Pancreas (tissue), 10 donors: ENCODE results near the gene ZEB1. TPM values are rescaled to one million over a fixed set of nuclear protein-coding genes. Genes with fewer than 3 reads are reported as not detected.

Source experiments
- ATAC-seq, 4 donors: fragments of 200-7000 bp; cut with Tn5 transposase; one replicate each; pipeline versions ENCODE4 v1.8.0 to v1.9.1; 2020; ENCODE audit warnings: mild to moderate bottlenecking in 4 of 4, moderate library complexity in 4 of 4
- DNase-seq, 6 donors: peaks; one replicate each; pipeline ENCODE4 v3.0.0-alpha.2; 2020
- FAIRE-seq: peaks from 2 replicates; lab custom pipeline; 2012; peaks lifted over from hg19 to GRCh38; lab: Jason Lieb, UNC
- H3K27ac ChIP-seq, 4 donors: fragments of 200-600 bp; sonication (generic); 1 replicate in 3 of 4; 2 replicates in 1 of 4; pipeline versions ENCODE4 v1.5.0 to v1.8.0; 2020
- H3K27me3 ChIP-seq, 4 donors: fragments of 200-600 bp; one replicate each; pipeline ENCODE4 v1.8.0; 2021
- H3K36me3 ChIP-seq, 3 donors: fragments of 200-600 bp; sonication (generic) in 1 of 3; one replicate each; pipeline versions ENCODE4 v1.5.0 to v1.8.0; 2020 to 2021
- H3K4me1 ChIP-seq, 3 donors: fragments of 200-600 bp; one replicate each; pipeline ENCODE4 v1.8.0; 2021
- H3K4me3 ChIP-seq, 4 donors: fragments of 200-600 bp; sonication (generic) in 2 of 4; one replicate each; pipeline versions ENCODE4 v1.5.0 to v1.8.0; 2020 to 2021
- H3K9me3 ChIP-seq, 4 donors: fragments of 200-600 bp; one replicate each; pipeline ENCODE4 v1.8.0; 2021
- WGBS, 2 donors: extraction: QIAGEN DNeasy Blood & Tissue Kit; methylation state at CpG; one replicate each; pipeline ENCODE4 v1.1.7; 2013; 5-methylcytosine and 5-hydroxymethylcytosine counted together
- intact Hi-C, 3 donors: fragments of 100-400 bp; cut with DNase I; formaldehyde crosslinking; loops; one replicate each; pipeline versions ENCODE4 v1.11.1 to v1.14.2; 2022
- polyA plus RNA-seq, 2 donors: library from polyadenylated mRNA; stranded (reverse); fragments of 200-250 nt; gene quantifications; one replicate each; pipeline ENCODE4 v1.2.3, GENCODE V29; 2013
- total RNA-seq, 6 donors: library from RNA; stranded (reverse); fragmentation: NEBNext Ultra II Directional in 4 of 6; extraction: Animal tissue kit (Norgen Biotek cat#: 25700) in 4 of 6; gene quantifications; one replicate each; pipeline versions ENCODE4 v1.2.1 to v1.2.4, GENCODE V29; 2021 to 2023
- TF ChIP-seq, protein P1 (sequence below), 4 donors: fragments of 200-600 bp; sonication (generic) in 3 of 4; IDR thresholded peaks; one replicate each; pipeline versions ENCODE4 v1.5.0 to v1.8.0; 2021; ENCODE audit warnings: antibody characterized with exemption in 4 of 4
- donor health status: healthy with polysubstance abuse.
- donor health status: DM: no; HTN: no; CAD: no; lungs with moderate emphysema.
- donor health status: DM: no; HTN: no; CAD: no.
- donor health status: control.
- donor health status: control.
- donor health status: Bipolar disorder and iron deficiency.
- donor health status: DM: yes; HTN: yes; CAD: no.
- donor health status: DM: no; HTN: no; CAD: no.
- donor health status: DM: no; HTN: no; CAD: no.
- donor health status: DM: yes; HTN: yes; CAD: no.

ZEB1 gene
- total and polyA plus RNA-seq, 8 donors: 3.2 to 21.6 (median 5.0) TPM

DNA sequence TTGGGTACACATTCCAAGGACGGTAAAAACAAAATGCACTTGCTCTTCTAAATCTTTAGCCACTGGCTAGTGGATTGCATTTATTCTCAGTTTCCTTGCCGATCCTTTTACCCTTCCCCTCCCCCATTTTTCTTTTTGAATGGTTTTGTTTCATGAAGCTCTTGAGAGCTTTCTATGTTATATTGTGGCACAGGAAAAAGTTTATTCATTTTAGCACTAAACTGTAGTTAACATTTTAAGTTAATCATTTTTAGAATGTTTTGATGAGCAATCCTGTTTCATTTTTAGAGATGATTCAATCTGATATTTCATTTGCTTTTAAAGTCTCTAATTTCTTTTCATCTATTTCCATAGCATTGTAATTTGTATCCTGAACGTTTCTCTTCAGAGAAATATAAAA is 24.0 kb downstream of the ZEB1 start:
- H3K36me3 ChIP-seq: no peaks in the 10 kb centered on the region
- no peak for ATAC-seq
- H3K9me3 ChIP-seq: no peaks in the 10 kb centered on the region
- intact Hi-C loops: no loop called here
- 50 to 57% methylated on average over 3 of the region's 3 CpGs for WGBS, 2 donors
- no peak overlapping the region for H3K4me3 ChIP-seq
- no peak overlapping the region for H3K27ac ChIP-seq
- H3K27me3 ChIP-seq: no peaks in the 10 kb centered on the region
- no peak for FAIRE-seq
- TF ChIP-seq, protein P1, sequence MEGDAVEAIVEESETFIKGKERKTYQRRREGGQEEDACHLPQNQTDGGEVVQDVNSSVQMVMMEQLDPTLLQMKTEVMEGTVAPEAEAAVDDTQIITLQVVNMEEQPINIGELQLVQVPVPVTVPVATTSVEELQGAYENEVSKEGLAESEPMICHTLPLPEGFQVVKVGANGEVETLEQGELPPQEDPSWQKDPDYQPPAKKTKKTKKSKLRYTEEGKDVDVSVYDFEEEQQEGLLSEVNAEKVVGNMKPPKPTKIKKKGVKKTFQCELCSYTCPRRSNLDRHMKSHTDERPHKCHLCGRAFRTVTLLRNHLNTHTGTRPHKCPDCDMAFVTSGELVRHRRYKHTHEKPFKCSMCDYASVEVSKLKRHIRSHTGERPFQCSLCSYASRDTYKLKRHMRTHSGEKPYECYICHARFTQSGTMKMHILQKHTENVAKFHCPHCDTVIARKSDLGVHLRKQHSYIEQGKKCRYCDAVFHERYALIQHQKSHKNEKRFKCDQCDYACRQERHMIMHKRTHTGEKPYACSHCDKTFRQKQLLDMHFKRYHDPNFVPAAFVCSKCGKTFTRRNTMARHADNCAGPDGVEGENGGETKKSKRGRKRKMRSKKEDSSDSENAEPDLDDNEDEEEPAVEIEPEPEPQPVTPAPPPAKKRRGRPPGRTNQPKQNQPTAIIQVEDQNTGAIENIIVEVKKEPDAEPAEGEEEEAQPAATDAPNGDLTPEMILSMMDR (IDR thresholded peaks at IDR 0.05): no peak
- no peak for DNase-seq
- peaks cover 0 to 2% (median 0%) of the 10 kb centered on the region in 3 donors for H3K4me1 ChIP-seq

DNA sequence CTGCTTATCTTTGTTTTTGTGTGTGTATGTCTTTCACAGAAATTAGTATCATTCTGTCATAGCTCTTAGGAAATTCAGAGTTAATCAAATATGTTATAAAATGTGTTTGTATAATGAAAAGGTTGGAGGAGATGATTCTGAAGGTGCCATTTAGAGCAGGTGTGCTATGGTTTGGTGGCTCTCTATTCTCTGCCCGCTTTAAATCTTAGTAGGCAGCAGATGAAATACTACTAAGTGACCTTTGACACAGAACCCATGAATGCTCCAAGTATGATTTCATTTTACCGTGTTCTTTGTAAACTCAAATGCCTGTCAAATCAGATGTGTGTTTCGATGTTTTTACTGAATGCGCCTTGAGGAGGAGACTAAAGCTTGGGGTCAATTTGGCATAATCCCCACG is 24.5 kb downstream of the ZEB1 start:
- FAIRE-seq: no peak
- no peak overlapping the region for H3K4me3 ChIP-seq
- no peaks in the 10 kb centered on the region for H3K27me3 ChIP-seq
- H3K36me3 ChIP-seq: no peaks in the 10 kb centered on the region
- WGBS, 2 donors: 72 to 76% methylated on average over 5 of the region's 5 CpGs
- TF ChIP-seq, protein P1 (IDR thresholded peaks at IDR 0.05): no peak
- intact Hi-C loops: no loop called here
- no peak overlapping the region for H3K27ac ChIP-seq
- H3K9me3 ChIP-seq: no peaks in the 10 kb centered on the region
- no peak for ATAC-seq
- DNase-seq: no peak
- H3K4me1 ChIP-seq: peaks cover 0 to 2% (median 0%) of the 10 kb centered on the region in 3 donors

DNA sequence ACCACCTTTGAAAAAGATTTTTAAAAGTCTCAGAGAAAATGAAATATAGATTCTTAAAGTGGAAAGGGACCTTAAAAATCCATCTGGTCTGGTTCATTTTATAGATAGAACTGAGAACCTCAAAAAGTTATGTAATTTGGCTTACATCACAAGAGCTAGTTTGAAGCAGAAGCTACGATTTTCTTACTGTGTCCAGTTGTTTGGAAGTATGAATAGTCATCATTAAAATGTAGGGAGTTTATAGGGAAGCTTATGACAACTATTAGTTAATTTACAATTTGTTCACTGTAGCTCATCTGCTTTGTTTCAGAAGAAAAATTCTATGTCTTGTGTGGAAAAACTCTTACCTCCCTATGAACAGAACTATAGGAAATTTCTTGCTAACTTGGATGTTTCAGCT is 26.9 kb downstream of the ZEB1 start:
- no peak for ATAC-seq
- no peaks in the 10 kb centered on the region for H3K9me3 ChIP-seq
- TF ChIP-seq, protein P1 (IDR thresholded peaks at IDR 0.05): no peak
- no peak overlapping the region for H3K4me3 ChIP-seq
- WGBS, 2 donors: 60 to 61% methylated on average over 1 of the region's 1 CpG
- H3K27ac ChIP-seq: no peak overlapping the region
- no peaks in the 10 kb centered on the region for H3K36me3 ChIP-seq
- no peaks in the 10 kb centered on the region for H3K27me3 ChIP-seq
- H3K4me1 ChIP-seq: no peaks in the 10 kb centered on the region
- no peak for FAIRE-seq
- intact Hi-C loops: no loop called here
- no peak for DNase-seq

DNA sequence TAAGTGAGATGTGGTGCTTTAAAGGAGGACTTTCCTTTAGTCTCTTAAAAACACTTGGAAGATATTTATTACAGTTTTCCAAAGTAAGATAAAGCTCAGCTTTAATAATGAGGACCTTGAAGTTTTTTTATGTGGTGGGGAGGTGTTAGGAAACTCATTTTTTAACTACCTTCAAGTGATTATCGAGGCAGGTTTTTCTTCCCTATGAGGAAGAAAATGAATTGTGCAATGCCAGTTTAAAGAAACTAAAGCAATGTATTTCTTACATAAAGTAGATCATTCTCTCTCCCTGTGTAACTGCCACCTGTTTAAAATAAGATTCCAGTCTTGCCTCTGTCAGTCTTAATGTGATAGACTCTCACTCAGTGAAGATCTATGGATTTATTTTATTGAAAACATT is 27.9 kb downstream of the ZEB1 start:
- no peak for DNase-seq
- TF ChIP-seq, protein P1 (IDR thresholded peaks at IDR 0.05): no peak
- intact Hi-C loops: no loop called here
- FAIRE-seq: no peak
- no peaks in the 10 kb centered on the region for H3K27me3 ChIP-seq
- no peak for ATAC-seq
- no peaks in the 10 kb centered on the region for H3K9me3 ChIP-seq
- no peak overlapping the region for H3K27ac ChIP-seq
- no peak overlapping the region for H3K4me3 ChIP-seq
- 78 to 88% methylated on average over 1 of the region's 1 CpG for WGBS, 2 donors
- no peaks in the 10 kb centered on the region for H3K4me1 ChIP-seq
- no peaks in the 10 kb centered on the region for H3K36me3 ChIP-seq

DNA sequence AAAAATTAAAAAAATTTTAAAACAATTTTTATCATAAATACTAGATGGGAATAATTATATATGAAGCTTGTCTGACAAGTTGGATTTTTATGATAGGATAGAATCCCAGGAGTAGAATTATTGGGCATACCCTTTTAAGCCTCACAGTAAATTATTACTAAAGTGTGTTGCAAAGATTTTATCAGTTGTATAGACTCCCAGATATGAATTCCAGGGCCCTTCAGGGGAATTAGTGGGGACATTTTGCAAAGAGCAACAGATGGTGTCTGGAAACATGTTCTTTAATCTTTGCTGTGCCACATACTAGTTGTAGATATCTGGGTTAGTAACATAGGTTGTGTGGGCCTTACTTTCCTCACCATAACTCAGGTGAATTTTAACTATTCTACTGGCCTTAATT is 28.7 kb downstream of the ZEB1 start:
- TF ChIP-seq, protein P1 (IDR thresholded peaks at IDR 0.05): no peak
- H3K9me3 ChIP-seq: no peaks in the 10 kb centered on the region
- no peaks in the 10 kb centered on the region for H3K4me1 ChIP-seq
- no peak overlapping the region for H3K4me3 ChIP-seq
- H3K27me3 ChIP-seq: no peaks in the 10 kb centered on the region
- no peaks in the 10 kb centered on the region for H3K36me3 ChIP-seq
- intact Hi-C loops: no loop called here
- DNase-seq (no peak), FAIRE-seq (no peak), ATAC-seq (no peak)
- H3K27ac ChIP-seq: no peak overlapping the region
